Stimulated activated CD8-positive, alpha-beta memory T cell treated with anti-CD3 and anti-CD28 coated beads, Interleukin-4, amount 100 ng/mL, for 4 hours (primary cell): Measurements from ENCODE around the gene AGRP.
A peak's percentile ranks its signal among the peaks of the same experiment; 100 is the strongest.
"Not testable (repeated sequence)": the region's sequence is repeated elsewhere in the genome, so short reads cannot be mapped to it uniquely, and the experiment has no call there.

Experiments used
- DNase-seq, 2 donors: peaks; one replicate each; pipeline ENCODE4 v3.0.0-alpha.2; 2020; ENCODE audit warnings: low read depth in 2 of 2, low spot score in 1 of 2

AGRP gene

DNA sequence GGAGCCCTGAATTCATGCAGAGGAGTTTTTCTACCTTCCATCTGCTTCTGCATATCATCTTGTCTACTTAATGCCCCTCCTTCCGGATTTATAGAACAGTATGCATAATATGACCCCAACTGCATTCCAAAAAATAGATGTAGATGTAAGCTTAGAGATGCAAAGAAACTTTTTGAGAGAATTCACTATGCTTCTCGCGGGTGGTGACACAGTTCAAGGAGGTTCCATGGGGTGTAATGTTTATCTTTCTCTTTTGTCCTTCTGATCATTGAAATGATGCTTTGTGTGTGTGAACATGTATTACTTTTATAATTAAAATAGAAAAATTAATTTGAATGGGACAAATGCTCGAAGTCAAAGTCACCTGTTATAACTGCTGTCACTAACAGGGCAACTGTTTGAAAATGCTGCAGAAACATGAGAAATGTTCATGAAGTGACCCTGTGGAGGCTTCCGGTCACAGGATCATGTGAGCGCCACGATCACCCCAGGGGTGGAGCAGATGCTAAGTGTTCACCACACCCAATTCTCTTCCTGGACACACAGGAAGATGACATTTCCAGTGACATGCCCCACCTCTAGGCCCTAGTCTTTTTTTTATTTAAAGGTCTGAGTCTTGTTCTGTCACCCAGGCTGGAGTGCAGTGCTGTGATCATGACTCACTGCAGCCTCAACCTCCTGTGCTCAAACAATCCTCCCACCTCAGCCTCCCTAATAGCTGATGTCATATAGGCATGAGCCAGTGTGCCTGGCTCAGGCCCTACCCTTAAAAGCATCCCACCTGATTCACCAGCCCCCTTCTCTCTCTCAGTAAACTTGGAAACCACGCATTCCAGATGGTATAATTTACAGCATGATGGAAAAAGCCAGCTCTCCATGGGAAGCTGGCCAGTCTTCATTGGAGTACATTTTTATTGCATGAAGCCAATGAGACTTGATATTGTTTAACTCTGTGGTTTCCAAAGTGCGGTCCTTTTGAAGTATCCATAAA, 21.0 kb upstream of the AGRP start:
- DNase-seq, result peak in 1 of 2 donors; percentile 22

DNA sequence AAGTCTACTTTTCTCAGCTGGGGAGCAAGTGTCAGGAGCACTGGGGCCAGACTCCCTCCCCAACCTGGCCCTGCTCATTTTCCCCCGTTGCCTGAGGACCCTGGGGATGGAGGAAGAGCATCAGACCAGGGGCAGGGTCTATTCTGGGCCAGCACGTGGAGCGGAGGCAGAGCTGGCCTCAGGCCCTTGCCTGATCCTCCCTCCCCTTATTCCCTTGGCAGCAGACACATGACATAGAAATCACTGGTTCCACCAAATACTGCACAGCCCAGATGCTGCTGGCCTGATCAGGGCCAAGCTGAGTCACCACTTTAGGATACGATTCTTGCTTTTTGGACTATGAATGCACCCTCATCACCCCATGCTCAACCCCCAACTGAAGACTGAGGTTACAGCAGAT, 15.8 kb upstream of the AGRP start:
- DNase-seq, result no peak

DNA sequence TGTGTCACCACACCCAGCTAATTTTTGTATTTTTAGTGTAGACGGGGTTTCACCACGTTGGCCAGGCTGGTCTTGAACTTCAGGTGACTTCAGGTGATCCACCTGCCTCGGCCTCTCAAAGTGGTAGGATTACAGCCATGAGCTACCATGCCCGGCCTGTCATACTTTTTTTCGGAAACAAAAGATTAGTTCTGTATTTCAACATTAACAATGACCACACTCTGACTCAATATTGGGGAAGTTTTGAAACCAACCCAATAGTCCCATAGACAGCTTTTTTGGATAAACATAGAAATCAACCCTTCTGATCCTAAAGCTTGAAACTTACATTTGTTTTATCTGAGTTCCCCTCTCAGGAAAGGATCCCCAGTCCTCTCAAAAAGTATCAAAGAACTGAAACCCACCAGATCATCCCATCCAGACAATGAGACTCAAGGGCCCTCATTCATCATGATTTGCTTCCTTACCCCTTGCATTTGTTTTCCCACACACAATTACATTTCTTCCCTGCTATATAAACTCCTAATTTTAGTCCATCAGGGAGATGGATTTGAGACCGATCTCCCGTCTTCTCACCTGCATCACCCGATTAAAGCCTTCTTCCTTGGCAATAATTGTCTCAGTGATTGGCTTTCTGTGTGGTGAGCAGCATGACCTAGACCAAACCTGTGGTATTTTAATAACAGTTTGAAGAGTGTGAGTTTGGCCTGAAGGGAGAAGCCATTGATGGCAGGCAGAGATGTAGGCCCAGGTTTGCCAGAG, 7.2 kb upstream of the AGRP start:
- DNase-seq, result no peak

DNA sequence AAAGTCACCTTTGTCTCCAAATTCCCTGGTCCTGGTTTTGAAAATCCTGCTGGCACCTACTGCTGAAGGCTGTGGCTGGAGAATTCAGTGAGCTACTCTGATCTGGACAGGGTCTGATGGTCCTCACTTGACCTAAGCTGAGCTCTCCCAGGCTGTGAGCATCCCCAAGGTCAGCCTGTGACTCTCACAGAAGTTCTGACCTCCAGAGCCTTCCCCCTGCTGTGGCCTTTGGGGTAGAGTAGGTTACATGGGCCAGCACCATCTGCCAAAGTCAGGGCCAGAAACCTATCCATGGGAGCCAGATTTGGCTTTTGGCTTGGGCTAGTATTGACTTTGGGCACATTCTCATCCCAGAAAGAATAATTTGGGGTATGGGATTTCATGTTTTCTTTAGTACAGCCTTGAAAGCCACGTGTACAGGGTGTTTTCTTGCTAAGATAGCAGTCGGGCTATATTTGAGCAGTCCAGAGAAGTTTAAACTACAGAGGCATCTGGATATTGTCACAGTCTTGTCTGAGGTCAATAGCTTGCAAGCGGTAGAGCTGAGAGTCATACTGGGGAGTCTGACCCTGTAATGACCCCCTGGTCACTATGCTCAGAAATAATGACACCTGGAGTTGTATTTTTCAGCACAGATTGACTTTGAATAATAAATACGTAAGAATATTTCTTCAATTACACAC, 6.2 kb upstream of the AGRP start:
- DNase-seq, result no peak

DNA sequence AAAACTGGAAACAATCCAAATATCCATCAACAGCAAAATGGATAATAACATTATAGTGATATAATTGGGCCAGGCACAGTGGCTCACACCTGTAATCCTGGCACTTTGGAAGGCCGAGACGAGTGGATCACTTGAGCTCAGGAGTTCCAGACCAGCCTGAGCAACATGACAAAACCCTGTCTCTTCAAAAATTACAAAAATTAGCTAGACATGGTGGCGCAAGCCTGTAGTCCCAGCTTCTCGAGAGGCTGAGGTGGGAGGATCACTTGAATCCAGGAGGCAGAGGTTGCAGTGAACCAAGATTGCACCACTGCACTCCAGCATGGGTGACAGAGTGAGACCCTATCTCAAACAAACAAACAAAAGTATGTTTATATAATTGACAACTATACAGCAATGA, 4.2 kb upstream of the AGRP start:
- DNase-seq, result not testable (repeated sequence)

DNA sequence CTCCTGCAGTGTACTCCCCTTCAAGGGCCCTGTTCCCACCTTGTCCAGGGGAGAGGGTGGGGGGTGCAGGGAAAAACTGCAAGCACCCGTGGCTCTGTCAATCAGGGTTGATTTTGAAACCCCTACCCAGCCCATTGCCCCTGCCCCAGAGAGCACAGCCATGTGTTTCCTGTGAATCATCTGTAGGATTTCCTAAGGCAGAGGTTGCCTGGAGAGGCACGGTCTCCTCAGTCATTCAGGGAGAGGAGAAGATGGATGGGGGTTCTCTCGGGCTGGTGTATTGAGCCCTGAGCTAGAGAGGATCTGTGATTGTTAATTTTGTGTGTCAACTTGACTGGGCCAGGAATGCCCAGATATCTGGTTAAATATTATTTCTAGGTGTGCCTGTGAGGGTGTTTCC, 3.5 kb upstream of the AGRP start:
- no peak for DNase-seq

DNA sequence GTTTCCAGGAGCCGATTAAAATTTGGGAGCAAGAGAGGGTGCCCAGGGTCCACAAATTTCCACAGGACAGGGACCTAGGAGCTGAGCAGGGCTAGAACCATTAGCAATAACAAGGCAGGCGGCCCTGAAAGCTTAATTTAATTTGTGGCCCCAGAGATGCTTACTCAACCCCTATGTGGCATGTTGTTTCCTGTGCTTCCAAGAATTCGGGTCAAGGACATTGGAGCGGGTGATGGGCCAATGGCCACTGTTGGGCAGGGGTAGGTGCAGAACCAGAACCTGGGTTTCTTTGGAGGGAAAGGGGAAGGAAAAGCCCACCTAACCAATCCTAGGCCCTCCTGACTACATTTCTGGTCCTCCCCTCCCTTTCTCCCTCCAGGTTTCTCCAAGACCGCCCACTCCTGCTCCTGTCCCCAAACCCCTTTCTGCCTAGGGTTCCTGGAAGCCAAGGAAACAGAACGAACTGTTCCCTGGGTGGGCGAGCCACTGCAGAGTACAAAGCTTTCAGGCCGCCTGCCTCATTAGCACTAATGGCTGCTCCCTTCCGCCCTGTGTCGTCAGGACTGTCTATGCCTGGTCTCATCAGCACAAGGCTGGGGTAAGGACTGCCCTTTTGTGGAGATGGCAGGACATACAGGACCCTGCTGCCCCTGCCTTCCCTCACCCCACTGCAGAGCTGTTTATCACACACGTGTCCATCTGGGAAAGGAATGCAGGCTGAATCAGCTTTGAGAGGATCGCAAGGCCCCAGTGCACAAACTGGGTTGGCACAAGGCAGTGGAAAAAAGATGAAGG, 581 bp upstream of the AGRP start:
- no peak for DNase-seq

DNA sequence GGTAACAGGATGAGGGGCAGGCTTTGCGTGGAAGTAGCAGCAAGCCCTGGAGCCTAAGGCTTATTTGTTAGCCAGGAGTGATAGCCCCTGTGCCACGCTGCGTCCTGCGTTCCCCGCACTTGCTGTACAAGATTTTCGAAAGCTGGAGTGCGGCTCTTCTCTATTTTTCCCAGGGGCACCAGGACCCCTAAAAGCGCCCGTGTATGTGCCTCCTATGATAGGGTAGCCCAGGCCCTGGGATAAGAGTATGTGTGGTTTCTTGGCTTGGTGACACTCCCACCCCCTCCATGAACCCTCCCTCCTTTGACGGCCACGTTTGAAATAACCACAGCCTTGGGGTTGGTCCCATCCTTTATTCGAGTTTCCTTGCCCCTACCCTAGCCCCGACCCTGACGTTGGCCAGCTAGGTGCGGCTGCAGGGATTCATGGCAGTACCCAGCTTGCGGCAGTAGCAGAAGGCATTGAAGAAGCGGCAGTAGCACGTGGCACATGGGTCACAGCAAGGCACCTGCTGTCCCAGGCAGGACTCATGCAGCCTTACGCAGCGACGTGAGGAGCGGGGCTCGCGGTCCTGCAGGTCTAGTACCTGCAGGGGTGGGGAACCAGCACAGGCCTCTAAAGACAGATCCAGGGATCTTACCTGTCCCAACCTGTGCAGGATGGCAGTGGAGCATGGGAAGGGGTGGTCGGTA, 968 bp downstream of the AGRP start:
- no peak for DNase-seq

DNA sequence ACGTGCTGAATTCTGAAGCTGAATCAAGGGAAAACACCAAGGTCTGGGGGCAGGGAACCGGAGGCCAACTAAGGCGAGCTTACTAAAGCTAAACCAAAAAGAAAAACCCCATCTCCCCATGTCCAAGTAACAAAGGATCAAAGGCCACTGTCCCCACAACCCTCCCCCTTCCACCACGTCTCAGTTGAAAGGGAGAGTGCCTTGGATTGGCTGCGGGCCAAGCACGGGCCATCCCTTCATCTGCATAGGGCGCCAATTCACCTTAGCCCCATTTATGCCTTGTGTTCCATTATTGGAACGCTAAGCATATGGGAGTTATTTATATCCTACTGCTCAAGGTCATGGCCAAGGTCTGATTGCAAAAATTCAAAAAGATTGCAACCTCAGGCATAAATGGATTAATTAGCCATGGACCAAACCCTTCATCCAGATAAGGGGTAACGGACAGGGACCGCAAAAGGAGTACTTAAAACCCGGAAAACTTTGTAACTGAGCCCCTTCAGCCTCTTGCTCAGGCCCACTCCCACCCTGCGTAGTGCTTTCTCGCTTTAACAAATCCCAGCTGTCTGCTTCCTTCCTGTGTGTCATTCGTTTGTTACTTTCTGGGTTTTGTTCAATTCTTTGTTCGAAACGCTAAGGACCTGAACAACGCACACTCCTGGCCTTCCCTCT, 1.6 kb downstream of the AGRP start:
- peak in 1 of 2 donors; percentile 16 for DNase-seq

DNA sequence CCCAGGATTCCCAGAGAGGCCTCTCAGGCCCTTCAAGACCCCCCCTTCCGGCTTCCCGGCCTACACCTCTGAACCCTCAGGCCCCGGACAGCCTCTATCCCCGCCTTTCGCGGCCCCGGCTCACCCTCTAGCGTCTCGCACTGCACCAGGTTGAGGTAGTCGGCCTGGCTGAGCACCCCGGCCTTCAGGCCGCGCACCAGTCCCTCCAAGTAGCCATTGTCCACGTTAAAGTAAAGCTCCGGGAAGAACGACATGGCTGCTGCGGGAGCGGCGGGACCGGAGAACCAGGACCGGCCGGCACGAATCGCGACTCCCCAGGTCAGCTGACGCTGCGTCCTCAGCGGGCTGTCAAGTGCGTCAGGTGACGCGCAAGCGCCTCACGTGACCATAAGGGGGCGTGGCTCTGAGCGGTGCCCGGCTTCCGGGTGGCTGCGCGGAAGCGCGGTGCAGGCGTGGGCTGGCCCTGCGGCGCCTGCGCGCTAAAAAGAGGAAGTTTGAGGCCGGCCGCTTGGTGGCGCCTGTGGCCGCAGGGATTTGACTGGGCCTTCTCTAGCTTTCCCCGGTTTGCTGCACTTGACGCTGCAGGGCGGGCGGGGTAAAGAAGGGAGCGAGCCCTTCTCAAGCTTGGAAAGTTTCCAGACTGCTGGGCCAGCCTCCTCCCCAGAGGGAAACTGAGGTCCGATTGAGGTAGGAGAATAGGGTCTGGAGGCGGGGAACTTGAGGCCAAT, 2.4 kb downstream of the AGRP start, which contains the start of gene ATP6V0D1:
TSS of gene ATP6V0D1 (minus strand) at position 325 of the 728 bp plus-strand sequence. CDS start at position 254, 71 bp downstream.
- DNase-seq, result peak; percentile 96 to 97

DNA sequence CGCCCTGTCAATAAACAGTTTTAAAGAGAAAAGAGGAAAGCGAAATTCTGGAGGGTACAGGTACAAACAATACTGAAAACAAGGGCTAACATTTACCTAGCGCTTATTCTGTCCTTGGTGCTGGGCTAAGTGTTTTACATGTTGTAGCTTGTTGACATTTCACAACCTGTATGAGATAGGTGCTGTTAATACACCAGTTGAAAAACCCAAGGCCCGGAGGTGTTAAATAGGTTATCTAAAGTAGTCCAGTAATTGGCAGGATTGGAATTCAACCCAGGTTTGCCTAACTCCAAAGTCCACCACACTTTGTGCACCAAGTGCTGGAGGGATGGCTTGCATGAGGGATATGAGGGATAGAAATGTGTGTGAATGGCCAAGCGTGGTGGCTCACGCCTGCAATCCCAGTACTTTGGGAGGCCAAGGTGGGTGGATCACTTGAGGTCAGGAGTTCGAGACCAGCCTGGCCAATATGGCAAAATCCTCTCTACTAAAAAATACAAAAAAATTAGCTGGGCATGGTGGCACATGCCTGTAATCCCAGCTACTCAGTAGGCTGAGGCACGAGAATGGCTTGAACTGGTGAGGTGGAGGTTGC, 5.3 kb downstream of the AGRP start:
- DNase-seq, result no peak

DNA sequence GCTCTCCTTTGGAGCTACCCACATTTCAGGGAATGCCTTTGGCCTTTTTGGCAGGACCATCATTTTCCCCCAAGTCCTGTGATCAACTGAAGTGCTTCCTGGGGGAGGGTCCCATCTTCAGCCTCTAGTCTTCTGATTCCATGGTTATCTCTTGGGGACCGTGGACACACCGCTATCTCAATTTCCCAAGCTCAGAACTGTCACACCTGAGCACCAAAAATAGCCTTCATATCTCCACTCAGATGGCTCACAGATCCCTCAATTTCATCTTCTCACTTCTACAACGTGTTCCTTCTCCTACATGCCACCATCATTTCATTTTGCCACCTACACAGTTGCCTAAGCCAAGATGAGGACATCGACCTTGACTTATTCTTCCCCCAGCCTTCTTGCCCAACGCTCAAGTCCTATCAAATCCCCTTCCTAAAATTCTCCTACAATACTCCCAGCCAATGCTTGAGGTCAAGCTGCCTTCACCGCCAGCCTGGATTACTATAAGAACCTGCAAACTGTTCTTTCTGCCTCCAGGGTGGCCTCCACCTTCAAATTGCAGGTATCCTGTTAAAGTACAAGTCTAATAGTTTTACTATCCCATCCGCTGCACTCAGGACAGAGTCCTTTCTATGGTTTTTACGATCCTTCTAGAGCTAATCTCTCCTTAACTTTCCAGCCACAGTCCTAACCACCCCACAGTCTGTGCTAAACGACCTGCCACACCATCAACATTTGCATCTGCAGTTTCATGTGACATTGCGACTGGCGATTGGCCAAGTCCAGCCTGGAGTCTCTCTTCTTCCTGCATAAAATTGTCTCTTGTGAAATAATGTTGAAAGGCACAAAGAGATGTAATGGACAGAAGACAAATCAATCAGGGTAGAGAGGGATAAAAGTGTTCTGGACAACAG, 8.5 kb downstream of the AGRP start:
- DNase-seq, result no peak

DNA sequence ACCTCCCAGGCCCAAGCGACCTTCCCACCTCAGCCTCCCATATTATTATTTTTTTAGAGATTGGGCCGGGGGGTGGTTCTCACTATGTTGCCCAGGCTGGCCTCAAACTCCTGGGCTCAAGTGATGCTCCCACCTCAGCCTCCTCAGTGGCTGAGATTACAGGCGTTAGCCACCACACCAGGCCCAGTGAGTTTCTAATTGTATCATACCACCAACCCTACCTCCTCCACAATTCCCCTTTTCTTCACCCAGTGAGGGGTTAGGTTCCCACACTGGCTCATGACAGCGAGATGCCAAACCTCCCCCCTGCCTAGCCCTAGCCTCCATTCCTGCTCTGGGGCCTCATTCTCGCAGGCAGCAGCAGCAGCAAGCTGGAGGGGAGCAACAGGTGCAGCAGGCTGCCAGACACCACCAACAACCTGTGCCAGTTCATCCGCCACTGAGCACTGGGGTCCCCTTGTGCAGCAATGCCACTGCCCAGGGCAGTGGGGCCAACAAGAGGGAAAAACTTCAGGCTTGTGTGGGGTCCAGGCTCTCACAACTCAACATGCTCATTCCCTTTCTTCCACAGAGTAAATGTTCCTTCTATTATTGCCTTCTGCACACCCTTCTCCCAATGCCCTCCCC, 11.5 kb downstream of the AGRP start:
- no peak for DNase-seq

DNA sequence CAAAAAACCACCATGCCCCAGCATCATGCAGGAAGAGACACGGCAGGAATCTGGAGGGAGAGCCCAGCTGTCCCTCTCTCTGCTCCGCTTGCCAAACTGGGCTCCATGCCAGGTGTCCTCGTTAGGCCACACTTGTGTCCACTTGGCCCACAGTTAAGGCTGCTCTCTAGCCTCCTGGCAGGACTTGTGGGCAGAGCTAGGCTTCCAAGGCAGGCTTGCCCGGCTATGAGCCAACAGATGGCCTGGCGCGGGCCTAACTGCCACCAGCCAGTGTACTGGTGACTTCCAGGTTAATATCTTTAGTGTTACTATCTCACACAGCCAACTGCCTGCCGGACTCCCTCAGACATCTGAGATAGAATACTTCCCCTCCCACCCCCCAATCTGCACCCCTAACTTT, 13.0 kb downstream of the AGRP start:
- no peak for DNase-seq

DNA sequence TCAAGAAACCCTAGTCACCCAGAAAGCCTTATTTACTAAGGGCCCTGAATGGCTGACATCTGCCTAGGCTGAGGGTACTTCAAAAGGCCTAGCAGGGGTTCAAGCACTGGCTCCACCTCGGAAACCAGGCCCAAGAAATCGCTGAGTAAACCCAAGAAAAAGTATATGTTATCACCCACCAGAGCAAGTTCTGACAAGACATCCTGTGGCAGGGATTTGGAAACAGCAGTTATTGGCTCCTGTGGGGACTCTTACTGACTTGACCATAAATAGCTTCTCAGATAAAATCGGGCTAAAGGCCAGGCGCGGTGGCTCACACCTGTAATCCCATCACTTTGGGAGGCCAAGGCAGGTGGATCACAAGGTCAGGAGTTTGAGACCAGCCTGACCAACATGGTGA, 14.6 kb downstream of the AGRP start:
- no peak for DNase-seq

DNA sequence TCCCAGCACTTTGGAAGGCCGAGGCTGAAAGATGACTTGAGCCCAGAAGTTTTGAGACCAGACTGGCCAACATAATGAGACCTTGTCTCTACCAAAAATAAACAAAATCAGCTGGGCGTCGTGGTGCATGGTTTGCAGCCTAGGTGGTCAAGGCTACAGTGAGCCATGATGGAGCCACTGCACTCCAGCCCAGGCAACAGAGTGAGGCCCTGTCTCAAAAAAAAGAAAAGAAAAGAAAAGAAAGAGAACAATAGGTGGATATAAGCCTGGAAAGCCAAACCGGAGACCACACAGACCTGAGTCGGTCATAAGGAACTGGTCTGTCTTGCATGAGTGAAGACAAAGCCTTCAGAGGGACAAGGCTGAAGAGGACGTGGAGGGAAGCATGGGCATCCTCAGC, 16.8 kb downstream of the AGRP start:
- DNase-seq, result no peak

DNA sequence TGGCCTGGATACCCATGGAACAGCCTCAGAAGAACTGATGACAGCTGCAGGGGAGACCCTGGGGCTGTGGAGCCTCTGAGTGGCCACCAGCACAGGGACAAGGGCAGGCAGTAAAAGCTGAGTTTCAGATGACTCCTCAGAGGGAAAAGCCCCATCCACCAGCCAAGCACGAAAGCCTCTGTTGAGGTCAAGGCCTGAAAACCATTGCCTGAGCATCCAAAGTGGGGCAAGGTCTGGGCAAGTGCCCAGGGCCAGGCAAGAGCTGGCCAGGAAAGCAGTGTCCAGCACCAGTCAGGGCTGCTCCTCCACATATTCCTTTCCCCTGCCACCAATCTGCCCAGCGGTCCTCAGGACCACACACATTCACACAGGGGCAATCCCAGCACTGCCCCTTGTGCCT, 18.8 kb downstream of the AGRP start:
- no peak for DNase-seq
